ENCODE results near the gene SUMF1.
A peak's percentile ranks its signal among the peaks of the same experiment; 100 is the strongest.

Gene SUMF1

GRCh38 chr3:4466741-4467521 lies at the start of gene SUMF1:
Gene SUMF1 (minus strand): TSS chr3:4467269. CDS start chr3:4467245, 24 bp downstream.
- DNase-seq = peak; percentile 78

DNA sequence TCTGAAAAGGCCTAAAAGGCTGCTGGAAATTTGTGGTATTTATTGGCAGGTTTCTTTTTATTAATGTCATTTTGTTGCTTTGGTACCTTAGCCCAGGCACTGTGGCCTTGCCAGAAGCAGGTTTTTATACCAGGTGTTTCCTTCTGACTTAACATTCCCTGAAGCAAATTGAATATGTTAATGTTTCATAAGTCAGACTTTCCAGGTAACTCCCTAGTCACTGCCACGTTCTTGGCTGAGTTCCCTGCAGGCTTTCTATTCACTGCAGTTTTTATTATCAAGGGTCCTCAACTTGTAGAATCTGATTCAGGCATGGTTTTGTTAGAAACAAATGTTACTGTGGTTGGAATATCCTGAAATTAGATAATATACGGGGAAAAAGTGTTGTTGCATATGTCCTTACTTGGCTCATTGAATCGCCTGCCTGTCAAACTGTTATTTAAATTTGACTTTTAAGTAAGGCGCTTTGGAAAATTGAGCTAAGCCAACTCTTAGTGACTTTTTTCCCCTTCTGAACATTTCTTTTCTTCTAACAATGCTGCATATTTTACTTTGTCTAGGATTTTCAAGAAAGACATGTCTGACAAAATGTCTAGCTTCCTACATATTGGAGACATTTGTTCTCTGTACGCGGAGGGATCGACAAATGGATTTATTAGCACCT lies 49.0 kb upstream of the SUMF1 start:
- DNase-seq = no peak

DNA sequence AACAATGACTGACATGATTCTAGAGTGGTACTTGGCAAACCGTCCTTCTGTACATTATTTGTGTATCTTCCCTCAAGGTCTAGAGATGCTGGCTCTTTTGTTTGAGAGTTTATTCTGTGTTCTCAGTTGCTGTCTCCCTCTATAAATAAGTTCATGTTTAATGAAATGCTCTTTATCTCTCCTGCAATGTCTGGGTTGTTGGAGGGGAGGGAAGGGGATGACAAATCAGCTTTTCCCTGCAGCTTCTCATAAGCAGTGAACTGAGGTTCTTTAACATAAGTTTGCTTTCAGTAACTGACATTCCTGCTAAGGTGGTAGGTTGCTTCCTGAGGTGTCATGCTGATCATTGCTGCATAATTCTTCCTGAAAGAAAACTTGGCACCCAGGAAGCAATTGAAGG lies 47.8 kb upstream of the SUMF1 start:
- no peak for DNase-seq

DNA sequence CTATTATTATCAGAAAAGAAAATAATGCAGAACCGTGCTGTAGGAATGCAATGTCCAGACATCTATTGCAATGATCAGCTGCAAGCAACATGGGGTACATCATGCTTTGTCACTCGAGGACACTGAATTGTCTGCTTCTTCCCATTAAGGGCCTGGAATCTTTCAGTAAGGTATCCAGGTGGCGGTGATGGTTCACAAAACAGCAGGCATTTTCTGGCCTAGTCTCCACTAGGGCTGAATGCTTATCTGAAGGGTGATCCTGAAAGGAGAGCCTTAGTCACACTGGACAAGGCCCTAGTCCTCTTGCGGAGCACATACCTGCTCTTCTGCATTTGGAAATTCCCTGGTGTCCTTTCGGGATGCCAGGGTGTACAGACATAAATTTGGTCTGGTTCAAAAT lies 47.3 kb upstream of the SUMF1 start:
- no peak for DNase-seq

GRCh38 chr3:4512895-4513616 lies 46.0 kb upstream of the SUMF1 start:
- DNase-seq = no peak

- DNase-seq = no peak
Observed at GRCh38 chr3:4511491-4512262, 44.6 kb upstream of the SUMF1 start.

- no peak for DNase-seq
Observed at GRCh38 chr3:4509983-4510755, 43.1 kb upstream of the SUMF1 start.

DNA sequence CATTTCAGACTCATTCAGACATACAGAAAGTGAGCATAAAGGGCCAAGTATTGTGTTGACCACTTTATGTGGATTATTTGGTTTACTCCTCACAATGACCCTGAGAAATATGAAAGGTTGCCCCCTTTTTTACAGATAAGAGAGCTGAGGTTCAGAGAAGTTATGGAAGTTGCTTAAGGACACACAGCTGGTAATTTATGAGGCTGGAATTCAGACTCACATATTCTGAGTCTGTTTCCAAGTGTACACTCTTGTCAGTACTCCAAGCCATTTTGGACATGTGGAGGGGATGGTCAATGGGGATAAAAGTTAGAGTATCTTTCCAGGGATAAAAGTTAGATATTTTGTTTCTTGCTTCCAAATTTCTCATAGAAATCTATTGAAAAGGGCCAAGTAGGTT lies 42.0 kb upstream of the SUMF1 start:
- DNase-seq = no peak

GRCh38 chr3:4508048-4508981 lies 41.2 kb upstream of the SUMF1 start:
- no peak for DNase-seq

GRCh38 chr3:4507024-4507596 lies 40.0 kb upstream of the SUMF1 start:
- peak; percentile 31 for DNase-seq

DNA sequence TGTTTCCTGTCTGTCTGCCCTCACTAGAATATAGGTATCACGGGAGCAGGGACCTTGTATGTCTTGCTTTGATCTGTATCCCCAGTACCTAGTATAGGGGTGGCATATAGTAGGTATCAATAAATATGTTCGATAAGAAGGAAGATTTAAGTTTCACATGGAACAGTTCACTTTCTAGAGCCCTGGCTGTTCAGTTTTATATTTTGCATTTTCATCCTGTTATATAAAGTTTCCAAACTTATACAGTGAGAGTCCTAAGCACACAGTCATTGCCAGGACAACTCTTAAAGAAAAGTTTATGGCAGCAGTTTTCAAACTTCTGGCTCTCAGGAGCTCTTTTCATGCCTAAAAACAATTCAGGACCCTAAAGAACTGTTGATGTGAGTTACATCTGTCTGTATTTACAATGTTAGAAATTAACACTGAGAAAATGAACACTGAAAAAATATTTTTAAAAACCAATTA lies 39.5 kb upstream of the SUMF1 start:
- no peak for DNase-seq

GRCh38 chr3:4505688-4506558 lies 38.9 kb upstream of the SUMF1 start:
- no peak for DNase-seq

GRCh38 chr3:4504340-4505261 lies 37.5 kb upstream of the SUMF1 start:
- DNase-seq = no peak

DNA sequence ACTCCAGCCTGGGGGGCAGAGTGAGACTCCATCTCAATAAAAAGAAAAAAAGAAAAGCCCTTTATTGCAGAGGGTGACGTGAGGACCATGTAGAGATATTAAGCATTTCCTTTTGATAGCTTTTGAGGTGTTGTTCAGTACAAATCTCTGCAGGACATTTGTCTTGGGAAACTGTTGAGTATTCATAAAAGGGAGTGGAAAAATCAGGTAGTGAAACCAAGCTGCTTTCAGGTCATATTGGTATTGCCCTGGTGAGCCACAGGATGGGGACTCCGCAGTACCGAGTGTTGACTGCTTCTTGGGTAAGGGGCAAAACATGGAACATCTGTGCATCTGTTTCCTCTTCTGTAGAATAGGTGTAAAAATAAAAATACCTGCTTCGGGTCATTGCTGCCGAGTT lies 36.0 kb upstream of the SUMF1 start:
- no peak for DNase-seq

DNA sequence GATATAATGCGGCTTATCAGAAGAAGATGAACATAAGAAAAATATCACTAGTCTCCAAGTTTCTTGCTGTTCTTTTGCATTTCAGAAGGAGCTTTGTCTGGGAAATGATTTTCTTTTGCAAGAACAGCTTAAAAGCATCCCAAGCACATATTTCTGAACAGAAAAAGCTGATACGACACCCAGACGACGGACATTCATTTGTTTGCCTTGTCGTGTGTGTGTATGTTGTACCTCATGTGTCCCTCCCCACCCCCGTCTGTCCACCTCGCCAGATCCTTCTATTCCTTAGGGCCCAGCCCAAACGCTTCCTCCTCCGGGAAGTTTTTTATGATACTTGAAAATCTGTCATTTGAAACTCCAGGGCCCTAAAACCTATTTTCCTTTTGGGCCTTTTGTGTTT lies 34.9 kb upstream of the SUMF1 start:
- DNase-seq = no peak

GRCh38 chr3:4501437-4501836 lies 34.4 kb upstream of the SUMF1 start:
- no peak for DNase-seq

DNA sequence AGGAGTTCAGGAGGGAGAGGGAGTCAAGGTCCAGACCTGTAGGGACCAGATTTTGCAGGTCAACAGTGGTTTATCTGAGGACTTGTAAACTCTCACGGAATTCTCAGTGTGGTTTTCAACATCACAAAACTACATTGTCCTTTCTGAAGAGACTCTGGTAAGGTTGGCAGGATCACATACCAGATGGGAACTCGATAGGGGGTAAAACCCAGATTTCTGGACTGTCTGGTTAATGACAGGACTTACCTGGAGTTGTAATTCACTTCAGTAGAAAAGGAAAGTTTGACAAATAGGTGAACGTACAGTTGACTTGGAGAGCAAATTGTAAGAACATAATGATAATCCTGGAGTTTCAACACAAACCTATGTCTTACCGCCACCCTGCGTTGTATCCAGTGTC lies 31.4 kb upstream of the SUMF1 start:
- DNase-seq = no peak

- no peak for DNase-seq
Observed at GRCh38 chr3:4497843-4498324, 30.8 kb upstream of the SUMF1 start.

All from fibroblast of skin of right biceps (primary cell).